GM19351 (cell line): Measurements from ENCODE around the gene TYK2.

Source experiments
- ATAC-seq: cut with Tn5 transposase; IDR thresholded peaks from one replicate; pipeline ENCODE4 v1.9.1; 2021; ENCODE audit warnings: mild to moderate bottlenecking, moderate library complexity; ENCODE audit not compliant: unreplicated experiment

TYK2 gene

GRCh38 chr19:10317045-10317856, 63.1 kb downstream of the TYK2 start:
- no peak for ATAC-seq

- ATAC-seq: no peak
Observed at GRCh38 chr19:10316229-10317044, 63.9 kb downstream of the TYK2 start.

- ATAC-seq: peak; percentile 44
Observed at GRCh38 chr19:10315335-10316214, 64.8 kb downstream of the TYK2 start, which contains the start of gene FDX2. Gene FDX2 (minus strand): TSS chr19:10316015. CDS start chr19:10315996, 19 bp downstream.

GRCh38 chr19:10309423-10309822, 70.9 kb downstream of the TYK2 start, which contains the start of gene ZGLP1:
Gene ZGLP1 (minus strand): TSS chr19:10309815.
- no peak for ATAC-seq

- ATAC-seq: no peak
Observed at GRCh38 chr19:10306327-10306726, 74.0 kb downstream of the TYK2 start.

GRCh38 chr19:10305139-10305806, 75.1 kb downstream of the TYK2 start:
- no peak for ATAC-seq
